OCI-LY7 (cell line): ENCODE results near the gene PIGC.

Experiments used
- CTCF ChIP-seq: fragments of 200-600 bp; sonication (generic); conservative IDR thresholded peaks from 2 replicates; pipeline ENCODE4 v1.5.1; 2014; ENCODE audit warnings: mild to moderate bottlenecking, antibody characterized with exemption, low read length, moderate library complexity, mixed read lengths
- EZH2phosphoT487 ChIP-seq: fragments of 200-600 bp; sonication (generic); IDR thresholded peaks from 2 replicates; pipeline ENCODE4 v1.6.1; 2018; ENCODE audit warnings: low read depth, borderline replicate concordance, mild to moderate bottlenecking, mixed run types, antibody characterized with exemption, low read length, moderate library complexity, mixed read lengths

- TF ChIP-seq CTCF = no peak
- no peak for TF ChIP-seq EZH2phosphoT487
Observed at GRCh38 chr1:172393354-172393753, 50.5 kb downstream of the PIGC start.
